ENCODE results near the gene FBF1. TPM values are rescaled to one million over a fixed set of nuclear protein-coding genes. Genes with fewer than 3 reads are reported as not detected.
"Not testable (repeated sequence)": the region's sequence is repeated elsewhere in the genome, so short reads cannot be mapped to it uniquely, and the experiment has no call there.

Gene FBF1
- total RNA-seq, 1 donor from 2014 or later: 19.5 TPM

GRCh38 chr17:75895370-75896155, 45.3 kb downstream of the FBF1 start:
- no peak for DNase-seq (ENCODE audit: low spot score)

- no peak for DNase-seq (ENCODE audit: low spot score)
These were observed 46.7 kb downstream of the FBF1 start for GRCh38 chr17:75894049-75894733.

- no peak for DNase-seq (ENCODE audit: low spot score)
These were observed 47.4 kb downstream of the FBF1 start for GRCh38 chr17:75893305-75894048.

GRCh38 chr17:75892556-75893224, 48.2 kb downstream of the FBF1 start:
- no peak for DNase-seq (ENCODE audit: low spot score)

GRCh38 chr17:75891605-75892555, 49.0 kb downstream of the FBF1 start:
- DNase-seq (ENCODE audit: low spot score): no peak

GRCh38 chr17:75891022-75891604, 49.7 kb downstream of the FBF1 start:
- no peak for DNase-seq (ENCODE audit: low spot score)

GRCh38 chr17:75889454-75889853, 51.4 kb downstream of the FBF1 start:
- no peak for DNase-seq (ENCODE audit: low spot score)

GRCh38 chr17:75888484-75888883, 52.4 kb downstream of the FBF1 start:
- no peak for DNase-seq (ENCODE audit: low spot score)

GRCh38 chr17:75885860-75886259, 55.0 kb downstream of the FBF1 start:
- DNase-seq (ENCODE audit: low spot score): not testable (repeated sequence)

GRCh38 chr17:75885431-75885830, 55.4 kb downstream of the FBF1 start:
- DNase-seq (ENCODE audit: low spot score): no peak

GRCh38 chr17:75881678-75882454, 59.0 kb downstream of the FBF1 start:
- no peak for DNase-seq (ENCODE audit: low spot score)

GRCh38 chr17:75880266-75880665, 60.6 kb downstream of the FBF1 start:
- DNase-seq (ENCODE audit: low spot score): no peak

GRCh38 chr17:75878174-75878998, 62.5 kb downstream of the FBF1 start, which contains the start of gene TRIM47:
TRIM47 (minus strand) TSS chr17:75878581; CDS start chr17:75878548, 33 bp downstream.
- DNase-seq (ENCODE audit: low spot score): peak; percentile 71

GRCh38 chr17:75877752-75878173, 63.1 kb downstream of the FBF1 start:
- peak; percentile 75 for DNase-seq (ENCODE audit: low spot score)

GRCh38 chr17:75876938-75877751, 63.7 kb downstream of the FBF1 start:
- DNase-seq (ENCODE audit: low spot score): peak; percentile 96

GRCh38 chr17:75876190-75876937, 64.5 kb downstream of the FBF1 start:
- peak; percentile 91 for DNase-seq (ENCODE audit: low spot score)

- no peak for DNase-seq (ENCODE audit: low spot score)
These were observed 65.0 kb downstream of the FBF1 start for GRCh38 chr17:75875940-75876189.

All from ureter (tissue), 1 donor.